Glutamatergic neuron (in vitro differentiated cells): ENCODE results near the gene LIPT1. TPM values are rescaled to one million over a fixed set of nuclear protein-coding genes. Genes with fewer than 3 reads are reported as not detected.
A peak's percentile ranks its signal among the peaks of the same experiment; 100 is the strongest.
"Not testable (repeated sequence)": the region's sequence is repeated elsewhere in the genome, so short reads cannot be mapped to it uniquely, and the experiment has no call there.

Experiments used
- DNase-seq: peaks from one replicate; pipeline ENCODE4 v3.0.0; 2022
- H3K27ac Mint-ChIP-seq: one replicate; pipeline ENCODE4 v1.8.0; 2020; ENCODE audit warnings: mild to moderate bottlenecking, mixed read lengths, inconsistent platforms; ENCODE audit not compliant: unreplicated experiment
- H3K27me3 Mint-ChIP-seq: one replicate; pipeline ENCODE4 v1.8.0; 2020; ENCODE audit warnings: mild to moderate bottlenecking, moderate library complexity, mixed read lengths, inconsistent platforms; ENCODE audit not compliant: unreplicated experiment
- H3K36me3 Mint-ChIP-seq: one replicate; pipeline ENCODE4 v1.8.0; 2020; ENCODE audit warnings: mild to moderate bottlenecking, mixed read lengths, inconsistent platforms; ENCODE audit not compliant: unreplicated experiment
- H3K4me1 Mint-ChIP-seq: one replicate; pipeline ENCODE4 v1.8.0; 2020; ENCODE audit warnings: mild to moderate bottlenecking, low read depth, mixed read lengths, inconsistent platforms; ENCODE audit not compliant: unreplicated experiment
- H3K4me3 Mint-ChIP-seq: one replicate; pipeline ENCODE4 v1.8.0; 2020; ENCODE audit warnings: mild to moderate bottlenecking, mixed read lengths, inconsistent platforms; ENCODE audit not compliant: unreplicated experiment
- H3K9me3 Mint-ChIP-seq: one replicate; pipeline ENCODE4 v1.8.0; 2020; ENCODE audit warnings: mild to moderate bottlenecking, moderate library complexity, mixed read lengths, inconsistent platforms; ENCODE audit not compliant: unreplicated experiment
- CTCF ChIP-seq: fragments of 200-600 bp; sonication (generic); IDR thresholded peaks from one replicate; pipeline ENCODE4 v1.5.0; 2021; ENCODE audit not compliant: partially characterized antibody, unreplicated experiment
- total RNA-seq: library from RNA; stranded (reverse); fragmentation: NEBNext Ultra II Directional; extraction: Animal tissue kit (Norgen Biotek cat#: 25700); gene quantifications from one replicate; pipeline ENCODE4 v1.2.1, GENCODE V29; 2021; ENCODE audit not compliant: unreplicated experiment

LIPT1 gene
- total RNA-seq, 1 donor from 2014 or later = 4.3 TPM

DNA sequence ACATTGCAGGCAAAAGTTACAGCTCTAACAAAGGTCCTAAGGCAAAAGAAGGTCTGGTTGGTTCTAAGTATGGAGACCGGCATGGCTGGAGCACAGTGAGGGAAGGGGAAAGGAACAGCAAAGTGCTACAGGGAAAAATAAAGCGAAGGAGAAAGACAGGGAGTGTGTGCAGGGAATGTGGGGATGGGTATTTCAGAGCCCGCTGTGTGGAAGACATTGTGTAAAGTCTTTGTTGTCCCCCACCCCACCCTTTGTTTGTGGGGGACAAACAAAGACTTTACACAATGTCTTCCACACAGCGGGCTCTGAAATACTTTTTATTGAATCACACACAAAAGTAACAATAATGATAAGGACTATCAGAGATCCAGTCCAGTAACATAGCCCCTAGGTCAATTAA, 42.1 kb upstream of the LIPT1 start:
- DNase-seq = no peak
- no peaks in the 10 kb centered on the region for H3K36me3 Mint-ChIP-seq
- H3K4me1 Mint-ChIP-seq = no peaks in the 10 kb centered on the region
- H3K27ac Mint-ChIP-seq = no peak overlapping the region
- no peaks in the 10 kb centered on the region for H3K27me3 Mint-ChIP-seq
- H3K4me3 Mint-ChIP-seq = no peak overlapping the region
- TF ChIP-seq CTCF = no peak
- H3K9me3 Mint-ChIP-seq = no peaks in the 10 kb centered on the region

GRCh38 chr2:99127981-99128380, 26.8 kb upstream of the LIPT1 start:
- H3K9me3 Mint-ChIP-seq = peaks cover 8% of the 10 kb centered on the region

GRCh38 chr2:99135044-99135556, 19.7 kb upstream of the LIPT1 start:
- not testable (repeated sequence) for H3K27me3 Mint-ChIP-seq, H3K4me1 Mint-ChIP-seq, H3K4me3 Mint-ChIP-seq, DNase-seq, H3K27ac Mint-ChIP-seq
- H3K36me3 Mint-ChIP-seq = peaks cover 22% of the 10 kb centered on the region
- H3K9me3 Mint-ChIP-seq = peaks cover 12% of the 10 kb centered on the region

More at GRCh38 chr2:99127981-99128380, 26.8 kb upstream of the LIPT1 start:
- H3K36me3 Mint-ChIP-seq = peaks cover 10% of the 10 kb centered on the region
- no peaks in the 10 kb centered on the region for H3K4me1 Mint-ChIP-seq
- H3K27ac Mint-ChIP-seq = no peak overlapping the region
- TF ChIP-seq CTCF = no peak
- DNase-seq = no peak
- peaks cover 2% of the 10 kb centered on the region for H3K27me3 Mint-ChIP-seq
- H3K4me3 Mint-ChIP-seq = no peak overlapping the region

DNA sequence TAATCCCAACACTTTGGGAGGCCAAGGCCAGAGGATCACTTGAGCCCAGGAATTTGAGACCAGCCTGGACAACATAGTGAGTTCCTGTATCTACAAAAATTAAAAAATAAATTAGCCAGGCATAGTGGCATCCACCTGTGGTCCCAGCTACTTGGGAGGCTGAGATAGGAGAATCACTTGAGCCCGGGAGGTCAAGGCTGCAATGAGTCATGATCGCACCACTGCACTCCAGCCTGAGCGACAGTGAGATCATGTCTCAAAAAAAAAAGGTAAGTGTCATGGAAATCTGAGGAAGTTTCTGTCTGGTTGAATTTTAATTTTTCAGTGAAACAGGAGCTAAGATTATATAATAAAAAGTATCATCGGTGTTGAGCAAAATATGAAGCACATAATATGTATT, 15.8 kb upstream of the LIPT1 start:
- no peak for TF ChIP-seq CTCF
- H3K4me3 Mint-ChIP-seq = no peak overlapping the region
- peaks cover 2% of the 10 kb centered on the region for H3K9me3 Mint-ChIP-seq
- peaks cover 3% of the 10 kb centered on the region for H3K27me3 Mint-ChIP-seq
- H3K27ac Mint-ChIP-seq = no peak overlapping the region
- H3K36me3 Mint-ChIP-seq = peaks cover 8% of the 10 kb centered on the region
- no peak for DNase-seq
- H3K4me1 Mint-ChIP-seq = no peaks in the 10 kb centered on the region

DNA sequence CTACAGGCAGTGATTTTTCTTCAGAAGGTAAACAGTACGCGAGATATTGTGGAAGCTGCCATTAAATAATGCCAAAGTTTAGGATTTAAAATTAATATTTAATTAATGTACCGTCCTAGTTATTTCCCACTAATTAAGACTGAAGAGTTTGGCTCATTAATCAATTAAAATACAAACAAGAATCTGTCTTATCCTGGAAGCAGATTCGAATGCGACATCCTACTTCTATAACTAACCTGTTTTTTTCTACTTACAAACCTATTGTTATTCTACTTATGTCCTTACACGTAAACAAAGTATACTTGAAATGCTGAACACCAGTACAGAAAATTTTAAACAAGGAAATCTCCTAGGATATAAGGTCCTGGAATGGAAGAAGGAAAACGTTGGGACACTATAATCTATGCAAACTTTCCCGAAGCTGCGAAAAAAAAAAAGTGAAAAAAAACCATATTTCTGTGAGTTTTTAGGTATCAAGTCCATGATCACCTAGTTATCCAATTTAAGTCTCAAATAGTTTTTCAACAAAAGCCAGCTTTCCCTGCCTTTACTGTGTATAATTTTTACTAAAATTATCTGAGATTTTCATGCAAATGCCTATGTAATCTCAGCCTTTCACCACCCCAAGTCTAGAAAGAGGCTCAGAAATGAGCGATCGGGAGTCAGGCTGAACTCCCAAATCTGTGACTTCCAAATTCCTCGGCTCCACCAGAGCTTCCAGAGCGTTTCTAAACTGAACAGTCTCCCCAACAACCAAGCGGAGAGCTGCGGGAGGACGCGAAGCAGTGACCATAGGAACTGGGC, 14.5 kb upstream of the LIPT1 start:
- TF ChIP-seq CTCF = no peak
- H3K4me1 Mint-ChIP-seq = no peaks in the 10 kb centered on the region
- H3K36me3 Mint-ChIP-seq = no peaks in the 10 kb centered on the region
- no peaks in the 10 kb centered on the region for H3K9me3 Mint-ChIP-seq
- peak overlapping the region; percentile 66 for H3K27ac Mint-ChIP-seq
- H3K27me3 Mint-ChIP-seq = peaks cover 3% of the 10 kb centered on the region
- DNase-seq = no peak
- H3K4me3 Mint-ChIP-seq = peak overlapping the region; percentile 94
